Skeletal muscle tissue (tissue), 5 donors: ENCODE measurements around the gene GTF3C5. TPM values are rescaled to one million over a fixed set of nuclear protein-coding genes. Genes with fewer than 3 reads are reported as not detected.

Experiments
- H3K27ac ChIP-seq: one replicate; pipeline ENCODE4 v1.7.0; 2013; ENCODE audit warnings: mild to moderate bottlenecking, low read depth, low read length, inconsistent platforms
- H3K27me3 ChIP-seq, 3 donors: one replicate each; pipeline ENCODE4 v1.7.0; 2013; ENCODE audit warnings: low read length in 3 of 3; ENCODE audit not compliant: control insufficient read depth in 3 of 3, insufficient read depth in 3 of 3
- H3K36me3 ChIP-seq, 3 donors: one replicate each; pipeline ENCODE4 v1.7.0; 2013; ENCODE audit warnings: low read length in 3 of 3; ENCODE audit not compliant: control insufficient read depth in 3 of 3, insufficient read depth in 3 of 3
- H3K4me1 ChIP-seq, 3 donors: one replicate each; pipeline ENCODE4 v1.7.0; 2013; ENCODE audit warnings: low read length in 3 of 3, mild to moderate bottlenecking in 3 of 3; ENCODE audit not compliant: control insufficient read depth in 3 of 3, insufficient read depth in 3 of 3
- H3K4me3 ChIP-seq, 3 donors: one replicate each; pipeline ENCODE4 v1.7.0; 2013; ENCODE audit warnings: low read length in 3 of 3
- H3K9ac ChIP-seq, 3 donors: one replicate each; pipeline ENCODE4 v1.7.0; 2013; ENCODE audit warnings: low read length in 3 of 3, mild to moderate bottlenecking in 3 of 3, moderate library complexity in 2 of 3, low read depth in 1 of 3
- H3K9me3 ChIP-seq, 3 donors: one replicate each; pipeline ENCODE4 v1.7.0; 2013; ENCODE audit warnings: low read length in 3 of 3; ENCODE audit not compliant: control insufficient read depth in 3 of 3
- small RNA-seq: library from RNA; depleted of rRNA; stranded (forward); fragments of <200 nt; gene quantifications from one replicate; pipeline ENCODE3, GENCODE V24; 2014
- total RNA-seq: library from RNA; depleted of rRNA; stranded (reverse); fragments of >200 nt; gene quantifications from one replicate; pipeline ENCODE4 v1.2.3, GENCODE V29; 2014
- donor health status: Osteomylitis.

The GTF3C5 gene
- total RNA-seq, 1 donor from 2014 or later, result 28.2 TPM

GRCh38 chr9:133103987-133104505 lies 73.2 kb downstream of the GTF3C5 start:
- H3K9ac ChIP-seq, result no peak overlapping the region
- peaks cover 85 to 89% (median 86%) of the 10 kb centered on the region in 3 donors for H3K36me3 ChIP-seq

GRCh38 chr9:133104718-133105460 lies 74.1 kb downstream of the GTF3C5 start:
- peaks cover 0 to 9% (median 5%) of the 10 kb centered on the region in 3 donors for H3K4me1 ChIP-seq
- H3K36me3 ChIP-seq, result peaks cover 83 to 88% (median 85%) of the 10 kb centered on the region in 3 donors
- no peak overlapping the region for H3K27ac ChIP-seq
- H3K4me3 ChIP-seq, result no peak overlapping the region
- H3K9ac ChIP-seq, result no peak overlapping the region
- no peaks in the 10 kb centered on the region for H3K27me3 ChIP-seq
- H3K9me3 ChIP-seq, result no peaks in the 10 kb centered on the region

More at GRCh38 chr9:133103987-133104505, 73.2 kb downstream of the GTF3C5 start:
- Histone ChIP-seq H3K4me1 (peaks cover 0 to 16% (median 10%) of the 10 kb centered on the region in 3 donors), H3K4me3 (no peak overlapping the region), H3K27me3 (no peaks in the 10 kb centered on the region), H3K9me3 (no peaks in the 10 kb centered on the region), H3K27ac (no peak overlapping the region)

GRCh38 chr9:133105461-133105770 lies 74.6 kb downstream of the GTF3C5 start:
- no peaks in the 10 kb centered on the region for H3K9me3 ChIP-seq
- H3K36me3 ChIP-seq, result peaks cover 83 to 88% (median 86%) of the 10 kb centered on the region in 3 donors
- no peak overlapping the region for H3K4me3 ChIP-seq
- H3K4me1 ChIP-seq, result peaks cover 0 to 4% (median 4%) of the 10 kb centered on the region in 3 donors
- H3K27ac ChIP-seq, result no peak overlapping the region
- no peak overlapping the region for H3K9ac ChIP-seq
- H3K27me3 ChIP-seq, result no peaks in the 10 kb centered on the region

GRCh38 chr9:133106511-133107244 lies 75.9 kb downstream of the GTF3C5 start:
- H3K9ac ChIP-seq, result no peak overlapping the region
- H3K27ac ChIP-seq, result no peak overlapping the region
- no peak overlapping the region for H3K4me3 ChIP-seq
- no peaks in the 10 kb centered on the region for H3K27me3 ChIP-seq
- H3K9me3 ChIP-seq, result no peaks in the 10 kb centered on the region
- H3K36me3 ChIP-seq, result peaks cover 77 to 78% (median 77%) of the 10 kb centered on the region in 3 donors
- H3K4me1 ChIP-seq, result peaks cover 0 to 4% (median 4%) of the 10 kb centered on the region in 3 donors

GRCh38 chr9:133107245-133107722 lies 76.5 kb downstream of the GTF3C5 start:
- Histone ChIP-seq H3K9me3 (no peaks in the 10 kb centered on the region), H3K4me1 (peaks cover 2 to 9% (median 8%) of the 10 kb centered on the region in 3 donors), H3K9ac (no peak overlapping the region), H3K4me3 (no peak overlapping the region), H3K27me3 (no peaks in the 10 kb centered on the region), H3K36me3 (peaks cover 71 to 73% (median 72%) of the 10 kb centered on the region in 3 donors), H3K27ac (no peak overlapping the region)

Small RNA genes within 50 kb of the gene (small RNA-seq; reads per million reads assigned to genes)
- gene MIR6877, result not detected

Other genes with a start within 250 kb of the GTF3C5 start
- gene AK8, start 152.7 kb upstream of the GTF3C5 start, total RNA-seq, result 0.52 TPM
- gene SPACA9, start 152.1 kb upstream of the GTF3C5 start, total RNA-seq, result 1.0 TPM
- 23.0 TPM for gene TSC1, start 86.4 kb upstream of the GTF3C5 start, total RNA-seq
- gene GFI1B, start 52.3 kb upstream of the GTF3C5 start, total RNA-seq, result 1.0 TPM
- gene CEL, start 31.0 kb downstream of the GTF3C5 start, total RNA-seq, result not detected
- 26.1 TPM for gene RALGDS, start 90.2 kb downstream of the GTF3C5 start, total RNA-seq
- 2.6 TPM for gene GBGT1, start 132.9 kb downstream of the GTF3C5 start, total RNA-seq
- not detected for gene OBP2B, start 178.3 kb downstream of the GTF3C5 start, total RNA-seq
- under 0.01 TPM for gene ABO, start 244.2 kb downstream of the GTF3C5 start, total RNA-seq